Calu3 (cell line): ENCODE results near the gene CSF3R. TPM values are rescaled to one million over a fixed set of nuclear protein-coding genes. Genes with fewer than 3 reads are reported as not detected.

ENCODE experiments used
- BruUV-seq: library from RNA; stranded (reverse); fragments of 400-500 nt; replicated peaks from 2 replicates; lab custom pipeline; 2021; lab: Mats Ljungman, UMichigan
- CTCF ChIA-PET: fragments of 300-600 bp; sonication (Branson Sonifier 250); formaldehyde crosslinking; loops from one replicate; lab custom pipeline; 2022; ENCODE audit warnings: antibody characterized with exemption; lab: Charles Lee
- DNase-seq: peaks from one replicate; pipeline ENCODE4 v3.0.0; 2022
- H3K27ac Mint-ChIP-seq: one replicate; pipeline ENCODE4 v1.8.0; 2022; ENCODE audit warnings: mixed read lengths; ENCODE audit not compliant: unreplicated experiment
- H3K27me3 Mint-ChIP-seq: one replicate; pipeline ENCODE4 v1.8.0; 2022; ENCODE audit warnings: mixed read lengths; ENCODE audit not compliant: unreplicated experiment
- H3K36me3 Mint-ChIP-seq: one replicate; pipeline ENCODE4 v1.8.0; 2022; ENCODE audit warnings: mild to moderate bottlenecking, moderate library complexity, mixed read lengths; ENCODE audit not compliant: insufficient read depth, unreplicated experiment
- H3K4me1 Mint-ChIP-seq: one replicate; pipeline ENCODE4 v1.8.0; 2022; ENCODE audit warnings: mild to moderate bottlenecking, low read depth, mixed read lengths; ENCODE audit not compliant: unreplicated experiment
- H3K4me3 Mint-ChIP-seq: one replicate; pipeline ENCODE4 v1.8.0; 2022; ENCODE audit warnings: mild to moderate bottlenecking, low read depth, moderate library complexity, mixed read lengths; ENCODE audit not compliant: unreplicated experiment
- H3K9me3 Mint-ChIP-seq: one replicate; pipeline ENCODE4 v1.8.0; 2022; ENCODE audit warnings: low read depth, mixed read lengths; ENCODE audit not compliant: unreplicated experiment
- intact Hi-C: fragments of 100-400 bp; cut with micrococcal nuclease; formaldehyde crosslinking; loops from one replicate; pipeline ENCODE4 v1.10.0; 2022; ENCODE audit not compliant: unreplicated experiment
- total RNA-seq: library from RNA; stranded (reverse); gene quantifications from 2 replicates; pipeline ENCODE4 v1.2.3, GENCODE V29; 2022
- TF ChIP-seq, protein P1 (sequence below): fragments of 200-600 bp; IDR thresholded peaks from one replicate; pipeline ENCODE4 v1.8.0; 2022; ENCODE audit warnings: antibody characterized with exemption; ENCODE audit not compliant: unreplicated experiment

CSF3R gene
- total RNA-seq, 1 experiment from 2014 or later: not detected

DNA sequence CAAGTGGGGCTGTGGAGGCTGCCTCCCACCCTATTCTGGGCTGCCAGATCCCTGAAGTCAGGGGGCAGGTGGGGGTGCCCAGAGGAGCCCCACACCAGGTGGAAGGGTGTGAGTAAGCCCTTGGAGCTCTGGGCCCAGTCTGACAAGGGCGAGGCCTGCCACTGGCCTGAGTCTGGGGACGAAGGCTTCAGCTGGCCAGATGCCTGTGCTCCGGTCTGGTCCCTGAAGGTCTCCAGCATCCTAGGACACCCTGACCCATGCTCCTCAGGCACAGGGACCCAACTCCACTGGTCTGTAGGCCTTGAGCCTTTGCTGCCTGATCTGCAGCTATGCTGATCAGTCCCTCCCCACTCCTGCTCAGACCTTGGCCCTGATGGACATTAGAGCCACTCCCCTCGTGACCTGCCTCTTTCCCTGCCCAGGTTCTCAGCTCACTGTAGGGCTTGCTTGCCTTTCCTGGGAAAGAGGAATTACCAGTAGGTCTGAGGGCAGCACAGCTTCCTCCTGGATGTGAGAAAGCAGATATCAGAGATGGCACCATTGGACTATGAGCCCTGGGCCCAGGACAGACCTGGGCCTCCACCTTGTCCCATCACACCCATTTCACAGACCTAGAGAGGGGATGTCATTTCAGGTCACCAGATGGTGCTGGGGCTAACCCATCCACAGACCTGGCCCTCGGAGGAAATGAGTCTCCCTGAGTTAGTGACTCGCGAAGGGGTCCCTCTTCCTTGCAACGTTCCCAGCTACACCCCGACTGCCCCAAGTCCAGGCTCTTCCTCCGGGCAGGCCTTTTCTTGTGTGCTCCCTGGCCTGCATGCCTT lies 32.8 kb upstream of the CSF3R start:
- Mint-ChIP-seq H3K27me3 (peaks cover 68% of the 10 kb centered on the region), H3K4me3 (no peak overlapping the region), H3K27ac (no peak overlapping the region), H3K9me3 (no peaks in the 10 kb centered on the region), H3K4me1 (no peaks in the 10 kb centered on the region), H3K36me3 (no peaks in the 10 kb centered on the region)
- CTCF ChIA-PET: interaction anchor here (0.9 to 1.4 kb wide), 6 partner anchors 28 to 919 kb away, joined by 3 to 11 read pairs (median 5); no protein-coding TSS in a partner anchor
- intact Hi-C loops: no loop called here
- DNase-seq: no peak
- TF ChIP-seq, protein P1, sequence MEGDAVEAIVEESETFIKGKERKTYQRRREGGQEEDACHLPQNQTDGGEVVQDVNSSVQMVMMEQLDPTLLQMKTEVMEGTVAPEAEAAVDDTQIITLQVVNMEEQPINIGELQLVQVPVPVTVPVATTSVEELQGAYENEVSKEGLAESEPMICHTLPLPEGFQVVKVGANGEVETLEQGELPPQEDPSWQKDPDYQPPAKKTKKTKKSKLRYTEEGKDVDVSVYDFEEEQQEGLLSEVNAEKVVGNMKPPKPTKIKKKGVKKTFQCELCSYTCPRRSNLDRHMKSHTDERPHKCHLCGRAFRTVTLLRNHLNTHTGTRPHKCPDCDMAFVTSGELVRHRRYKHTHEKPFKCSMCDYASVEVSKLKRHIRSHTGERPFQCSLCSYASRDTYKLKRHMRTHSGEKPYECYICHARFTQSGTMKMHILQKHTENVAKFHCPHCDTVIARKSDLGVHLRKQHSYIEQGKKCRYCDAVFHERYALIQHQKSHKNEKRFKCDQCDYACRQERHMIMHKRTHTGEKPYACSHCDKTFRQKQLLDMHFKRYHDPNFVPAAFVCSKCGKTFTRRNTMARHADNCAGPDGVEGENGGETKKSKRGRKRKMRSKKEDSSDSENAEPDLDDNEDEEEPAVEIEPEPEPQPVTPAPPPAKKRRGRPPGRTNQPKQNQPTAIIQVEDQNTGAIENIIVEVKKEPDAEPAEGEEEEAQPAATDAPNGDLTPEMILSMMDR: no peak
- no TSS peak for BruUV-seq

DNA sequence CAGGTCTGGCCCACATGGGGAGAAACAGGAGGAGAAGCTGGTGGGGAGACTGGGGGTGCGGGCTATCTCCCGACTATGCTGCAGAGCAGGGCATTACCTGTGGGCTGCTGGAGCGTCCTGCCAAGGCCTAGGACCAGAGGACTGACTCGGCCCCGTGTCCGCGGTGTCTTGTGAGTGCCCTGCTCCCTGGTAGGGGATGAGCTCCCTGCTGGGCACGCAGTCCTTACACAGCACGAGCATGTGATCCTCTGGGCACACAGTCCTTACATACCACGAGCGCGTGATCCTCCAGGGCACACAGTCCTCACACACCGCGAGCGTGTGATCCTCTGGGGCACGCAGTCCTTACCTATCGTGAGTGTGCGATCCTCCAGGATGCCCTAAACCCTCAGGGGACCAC lies 31.8 kb upstream of the CSF3R start:
- intact Hi-C loops: no loop called here
- H3K4me3 Mint-ChIP-seq: no peak overlapping the region
- TF ChIP-seq, protein P1: no peak
- no peaks in the 10 kb centered on the region for H3K36me3 Mint-ChIP-seq
- BruUV-seq: no TSS peak
- CTCF ChIA-PET: no interaction called here
- H3K27me3 Mint-ChIP-seq: peaks cover 68% of the 10 kb centered on the region
- H3K4me1 Mint-ChIP-seq: no peaks in the 10 kb centered on the region
- no peak for DNase-seq
- H3K9me3 Mint-ChIP-seq: no peaks in the 10 kb centered on the region
- H3K27ac Mint-ChIP-seq: no peak overlapping the region

DNA sequence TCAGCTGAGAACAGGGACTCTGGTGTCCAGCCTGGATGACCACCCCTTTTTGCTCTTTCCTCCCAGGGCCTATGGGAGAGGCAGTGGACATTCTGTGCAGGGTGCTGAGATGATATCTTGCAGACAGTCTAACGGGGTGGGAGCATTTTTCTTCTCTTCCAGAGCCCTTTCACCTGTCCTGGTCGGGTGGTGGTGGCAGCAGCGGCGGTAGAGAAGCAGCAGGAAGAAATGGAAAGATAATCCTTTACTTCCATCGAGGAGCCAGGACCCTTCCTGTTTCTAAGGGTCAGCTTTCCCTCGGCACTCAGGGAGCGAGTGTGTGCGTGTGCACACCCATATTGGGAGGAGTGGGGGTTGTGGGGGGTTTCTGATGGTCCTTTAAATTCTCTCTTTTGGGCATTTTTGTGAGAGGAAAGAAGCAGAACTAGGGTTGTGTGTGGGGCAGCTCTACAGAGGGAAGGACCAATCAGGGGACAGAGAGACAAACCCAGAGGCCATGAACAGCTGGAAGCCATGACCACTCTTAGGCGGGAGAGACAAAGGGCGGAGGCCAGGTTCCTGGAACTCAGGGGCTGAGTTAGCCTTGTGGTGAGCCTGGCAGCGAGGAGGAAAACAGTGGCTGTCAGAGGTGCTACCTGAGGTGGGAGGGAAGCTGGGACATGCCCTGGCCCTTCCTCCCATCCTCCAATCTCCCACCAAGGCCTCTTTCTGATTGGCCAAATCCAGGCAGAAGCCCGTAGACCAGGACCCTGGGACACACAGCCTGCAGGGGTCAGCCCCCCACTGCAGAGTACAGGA lies 31.2 kb upstream of the CSF3R start:
- peaks cover 68% of the 10 kb centered on the region for H3K27me3 Mint-ChIP-seq
- no peak overlapping the region for H3K4me3 Mint-ChIP-seq
- no peak for DNase-seq
- TF ChIP-seq, protein P1: no peak
- H3K27ac Mint-ChIP-seq: no peak overlapping the region
- no TSS peak for BruUV-seq
- no peaks in the 10 kb centered on the region for H3K9me3 Mint-ChIP-seq
- intact Hi-C loops: no loop called here
- CTCF ChIA-PET: no interaction called here
- no peaks in the 10 kb centered on the region for H3K4me1 Mint-ChIP-seq
- H3K36me3 Mint-ChIP-seq: no peaks in the 10 kb centered on the region

DNA sequence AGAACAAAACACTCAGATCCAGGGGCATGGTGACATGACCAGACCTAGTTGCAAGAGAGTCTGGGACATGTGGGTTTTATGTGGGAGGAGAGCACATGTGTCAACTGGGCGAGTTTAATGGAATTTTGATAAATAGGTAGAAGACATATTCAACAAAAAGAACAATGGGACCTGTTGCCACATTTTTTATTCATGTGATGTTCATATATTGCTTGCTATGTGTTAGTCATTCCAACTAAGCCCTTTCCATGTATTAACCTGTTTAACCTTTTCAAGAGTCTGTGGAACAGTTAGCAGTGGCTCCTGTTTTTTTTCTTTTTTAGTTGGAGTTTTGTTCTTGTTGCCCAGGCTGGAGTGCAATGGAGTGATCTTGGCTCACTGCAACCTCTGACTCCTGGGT lies 30.1 kb upstream of the CSF3R start:
- no peak overlapping the region for H3K27ac Mint-ChIP-seq
- no peak overlapping the region for H3K4me3 Mint-ChIP-seq
- no TSS peak for BruUV-seq
- no peaks in the 10 kb centered on the region for H3K36me3 Mint-ChIP-seq
- H3K27me3 Mint-ChIP-seq: peaks cover 74% of the 10 kb centered on the region
- DNase-seq: no peak
- CTCF ChIA-PET: no interaction called here
- TF ChIP-seq, protein P1: no peak
- no peaks in the 10 kb centered on the region for H3K4me1 Mint-ChIP-seq
- no peaks in the 10 kb centered on the region for H3K9me3 Mint-ChIP-seq
- intact Hi-C loops: no loop called here
